ENCODE data around the gene DCUN1D2.
"Not testable (repeated sequence)": the region's sequence is repeated elsewhere in the genome, so short reads cannot be mapped to it uniquely, and the experiment has no call there.

The DCUN1D2 gene

DNA sequence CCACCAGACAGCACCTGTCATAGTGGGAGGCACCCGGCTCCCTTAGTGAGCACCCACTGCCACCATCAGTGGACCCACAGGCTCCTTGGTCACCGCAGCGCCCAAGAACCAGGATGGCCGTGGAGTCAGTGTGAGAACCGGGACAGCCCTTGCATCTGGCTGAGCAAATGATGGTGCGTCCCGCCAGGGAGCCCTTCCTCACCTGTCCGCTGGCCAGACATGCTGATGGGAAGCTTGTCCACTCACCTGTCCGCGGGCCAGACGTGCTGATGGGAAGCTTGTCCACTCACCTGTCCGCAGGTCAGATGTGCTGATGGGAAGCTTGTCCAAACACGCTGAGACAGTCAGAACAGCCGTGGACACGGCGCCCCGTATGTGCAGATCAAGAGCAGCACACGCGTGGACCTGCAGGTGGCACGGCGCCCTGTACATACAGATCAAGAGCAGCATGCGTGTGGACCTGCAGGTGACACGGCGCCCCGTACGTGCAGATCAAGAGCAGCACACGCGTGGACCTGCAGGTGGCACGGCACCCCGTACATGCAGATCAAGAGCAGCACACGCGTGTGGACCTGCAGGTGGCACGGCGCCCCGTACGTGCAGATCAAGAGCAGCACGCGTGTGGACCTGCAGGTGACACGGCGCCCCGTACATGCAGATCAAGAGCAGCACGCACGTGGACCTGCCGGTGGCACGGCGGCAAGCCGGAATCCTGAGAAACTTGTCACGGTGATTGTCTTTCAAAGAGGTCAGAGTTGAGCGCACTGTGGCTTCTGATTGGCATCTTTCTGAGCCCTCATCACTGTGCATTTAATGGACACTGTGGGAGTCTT is 40.7 kb upstream of the DCUN1D2 start:
- TF ChIP-seq, protein P1, sequence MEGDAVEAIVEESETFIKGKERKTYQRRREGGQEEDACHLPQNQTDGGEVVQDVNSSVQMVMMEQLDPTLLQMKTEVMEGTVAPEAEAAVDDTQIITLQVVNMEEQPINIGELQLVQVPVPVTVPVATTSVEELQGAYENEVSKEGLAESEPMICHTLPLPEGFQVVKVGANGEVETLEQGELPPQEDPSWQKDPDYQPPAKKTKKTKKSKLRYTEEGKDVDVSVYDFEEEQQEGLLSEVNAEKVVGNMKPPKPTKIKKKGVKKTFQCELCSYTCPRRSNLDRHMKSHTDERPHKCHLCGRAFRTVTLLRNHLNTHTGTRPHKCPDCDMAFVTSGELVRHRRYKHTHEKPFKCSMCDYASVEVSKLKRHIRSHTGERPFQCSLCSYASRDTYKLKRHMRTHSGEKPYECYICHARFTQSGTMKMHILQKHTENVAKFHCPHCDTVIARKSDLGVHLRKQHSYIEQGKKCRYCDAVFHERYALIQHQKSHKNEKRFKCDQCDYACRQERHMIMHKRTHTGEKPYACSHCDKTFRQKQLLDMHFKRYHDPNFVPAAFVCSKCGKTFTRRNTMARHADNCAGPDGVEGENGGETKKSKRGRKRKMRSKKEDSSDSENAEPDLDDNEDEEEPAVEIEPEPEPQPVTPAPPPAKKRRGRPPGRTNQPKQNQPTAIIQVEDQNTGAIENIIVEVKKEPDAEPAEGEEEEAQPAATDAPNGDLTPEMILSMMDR (IDR thresholded peaks at IDR 0.05; ENCODE audit: insufficient read depth, low read length, missing control alignments) = no peak
- ChIA-PET CTCF (interaction anchor here (1.3 kb wide), 1 partner anchor 31 kb away, joined by 3 read pairs; no protein-coding TSS in a partner anchor), POLR2A (no interaction called here)
- no peak overlapping the region for H3K4me3 ChIP-seq (ENCODE audit: low read depth, low read length)
- DNase-seq (ENCODE audit: low read depth, low spot score) = no peak

DNA sequence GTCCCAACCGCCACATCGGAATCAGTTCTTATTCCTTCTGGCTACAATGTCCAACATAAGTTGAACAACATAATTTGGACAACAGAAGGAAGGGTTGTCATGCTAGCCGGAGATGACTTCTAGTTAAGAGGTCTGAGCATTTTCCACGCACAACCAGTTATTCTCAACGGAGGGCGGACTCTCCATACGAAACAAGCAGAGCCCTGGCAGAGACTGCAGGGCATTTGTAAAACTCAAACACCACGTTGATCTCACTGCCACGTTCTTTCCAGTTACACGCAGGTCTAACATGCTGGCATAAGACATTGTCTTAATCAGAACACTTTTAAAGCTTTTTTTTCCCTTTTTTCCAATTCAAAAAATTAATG is 38.3 kb upstream of the DCUN1D2 start:
- TF ChIP-seq, protein P1 (IDR thresholded peaks at IDR 0.05; ENCODE audit: insufficient read depth, low read length, missing control alignments) = no peak
- no peak for DNase-seq (ENCODE audit: low read depth, low spot score)
- ChIA-PET POLR2A (no interaction called here), CTCF (no interaction called here)
- H3K4me3 ChIP-seq (ENCODE audit: low read depth, low read length) = no peak overlapping the region

DNA sequence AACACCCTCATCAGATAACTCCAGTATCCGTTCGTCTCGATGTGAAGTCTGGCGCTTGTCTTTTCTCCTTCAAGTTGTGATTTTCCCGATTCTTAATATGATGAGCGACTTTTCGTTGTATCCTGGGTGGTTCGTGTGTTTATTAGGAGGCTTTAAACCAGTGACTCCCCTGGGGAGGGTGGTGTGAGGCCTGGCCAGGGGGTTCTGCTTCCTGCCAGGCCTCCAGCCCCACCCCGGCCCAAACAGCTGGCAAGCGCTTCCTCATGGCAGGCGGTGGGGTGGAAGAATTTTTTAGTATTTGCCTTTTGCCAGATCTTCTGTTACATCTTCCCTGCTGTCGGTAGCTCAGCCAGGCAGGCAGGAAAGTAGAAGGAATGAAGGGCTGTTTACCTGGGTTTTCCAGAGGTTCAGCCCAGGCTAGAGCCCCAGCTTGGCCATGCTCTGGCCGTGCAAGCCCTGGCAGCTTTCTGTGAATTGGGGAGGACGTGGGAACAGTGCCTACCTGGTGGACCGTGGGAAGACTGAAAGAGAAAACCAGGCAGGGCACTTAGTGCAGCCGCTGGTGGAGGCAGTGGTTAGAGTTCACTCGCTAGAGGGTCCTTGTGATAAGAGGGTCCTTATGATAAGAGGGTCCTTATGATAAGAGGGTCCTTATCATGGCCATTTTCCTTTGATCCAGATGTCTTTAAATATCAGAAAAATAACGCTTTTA is 37.7 kb upstream of the DCUN1D2 start:
- ChIA-PET CTCF (interaction anchor here (0.8 kb wide), 1 partner anchor 33 kb away, joined by 3 read pairs; no protein-coding TSS in a partner anchor), POLR2A (no interaction called here)

DNA sequence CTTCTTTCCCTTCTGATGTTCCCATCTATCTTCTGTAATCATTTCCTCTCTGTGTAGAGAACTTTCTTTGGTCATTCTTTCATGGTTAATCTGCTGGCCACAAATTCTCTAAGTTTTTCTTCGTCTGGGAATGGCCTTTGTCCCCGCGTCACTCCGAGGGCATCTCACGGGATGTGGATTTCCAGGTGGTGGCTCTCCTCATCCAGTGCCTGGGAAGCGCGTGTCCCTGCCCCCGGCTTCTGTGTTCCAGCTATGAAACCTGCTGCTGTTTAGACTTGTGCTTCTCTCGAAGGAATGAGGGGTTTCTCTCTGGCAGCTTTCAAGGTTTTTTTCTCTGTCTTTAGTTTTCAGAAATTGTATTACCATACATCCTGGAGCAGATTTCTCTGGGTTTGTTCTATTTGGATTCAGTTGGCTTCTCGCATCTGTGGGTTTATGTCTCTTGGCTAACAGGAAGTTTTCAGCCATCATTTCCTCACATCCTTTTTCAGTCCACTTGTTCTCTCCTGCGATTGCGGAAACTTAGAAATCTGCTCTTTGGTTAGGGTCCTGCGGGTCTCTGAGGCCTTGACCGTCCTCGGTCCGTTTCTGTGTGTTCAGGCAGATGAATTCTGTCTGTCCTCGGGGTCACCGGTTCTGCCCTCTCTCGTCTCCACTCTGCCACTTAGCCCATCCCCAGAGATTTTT is 36.9 kb upstream of the DCUN1D2 start:
- TF ChIP-seq, protein P1 (IDR thresholded peaks at IDR 0.05; ENCODE audit: insufficient read depth, low read length, missing control alignments) = no peak
- CTCF ChIA-PET = interaction anchor here (0.8 kb wide), 1 partner anchor 32 kb away, joined by 3 read pairs; no protein-coding TSS in a partner anchor
- H3K4me3 ChIP-seq (ENCODE audit: low read depth, low read length) = no peak overlapping the region
- no peak for DNase-seq (ENCODE audit: low read depth, low spot score)
- POLR2A ChIA-PET = no interaction called here

More for the DNA sequence above, 37.7 kb upstream of the DCUN1D2 start:
- H3K4me3 ChIP-seq (ENCODE audit: low read depth, low read length) = no peak overlapping the region
- no peak for DNase-seq (ENCODE audit: low read depth, low spot score)
- TF ChIP-seq, protein P1 (IDR thresholded peaks at IDR 0.05; ENCODE audit: insufficient read depth, low read length, missing control alignments) = no peak

DNA sequence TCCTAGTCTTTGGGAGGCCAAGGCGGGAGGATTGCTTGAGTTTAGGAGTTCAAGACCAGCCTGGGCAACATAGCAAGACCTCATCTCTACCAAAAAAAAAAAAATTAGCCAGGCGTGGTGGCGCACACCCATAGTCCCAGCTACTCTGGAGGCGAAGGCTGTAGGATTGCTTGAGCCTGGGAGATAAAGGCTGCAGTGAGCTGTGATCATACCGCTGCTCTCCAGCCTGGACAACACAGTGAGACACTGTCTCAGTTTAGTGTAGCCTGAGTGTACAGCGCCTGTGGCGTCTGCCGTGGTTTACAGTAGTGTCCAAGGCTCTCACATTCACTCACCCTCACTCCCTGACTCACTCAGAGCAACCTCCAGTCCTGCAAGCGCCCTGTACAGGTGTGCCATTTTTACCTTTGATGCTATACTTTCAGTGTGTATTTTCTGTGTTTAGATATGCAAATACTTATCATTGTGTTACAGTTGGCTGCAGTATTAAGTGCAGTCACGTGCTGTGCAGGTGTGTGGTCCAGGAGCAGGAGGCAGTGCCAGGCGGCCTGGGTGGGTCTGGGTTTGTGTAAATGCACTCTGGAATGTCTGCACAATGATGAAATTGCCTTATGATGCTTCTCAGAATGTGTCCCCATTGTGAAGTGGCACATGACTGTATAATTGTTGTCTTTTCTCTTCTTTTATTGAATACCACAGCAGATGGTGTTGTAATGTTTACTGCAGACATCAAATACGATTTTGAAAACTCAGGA is 36.1 kb upstream of the DCUN1D2 start:
- no peak for DNase-seq (ENCODE audit: low read depth, low spot score)
- TF ChIP-seq, protein P1 (IDR thresholded peaks at IDR 0.05; ENCODE audit: insufficient read depth, low read length, missing control alignments) = no peak
- POLR2A ChIA-PET = no interaction called here
- no peak overlapping the region for H3K4me3 ChIP-seq (ENCODE audit: low read depth, low read length)
- CTCF ChIA-PET = interaction anchor here (0.6 kb wide), 1 partner anchor 580 kb away, joined by 3 read pairs; no protein-coding TSS in a partner anchor

DNA sequence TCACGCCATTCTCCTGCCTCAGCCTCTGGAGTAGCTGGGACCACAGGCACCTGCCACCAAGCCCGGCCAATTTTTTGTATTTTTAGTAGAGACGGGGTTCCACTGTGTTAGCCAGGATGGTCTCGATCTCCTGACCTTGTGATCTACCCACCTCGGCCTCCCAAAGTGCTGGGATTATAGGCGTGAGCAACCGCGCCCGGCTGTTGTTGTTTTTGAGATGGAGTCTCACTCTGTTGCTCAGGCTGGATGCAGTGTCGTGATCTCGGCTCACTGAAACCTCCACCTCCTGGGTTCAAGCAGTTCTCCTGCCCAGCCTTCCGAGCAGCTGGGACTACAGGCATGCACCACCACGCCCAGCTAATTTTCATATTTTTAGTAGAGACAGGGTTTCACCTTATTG is 31.9 kb upstream of the DCUN1D2 start:
- CTCF ChIA-PET = interaction anchor here (1.1 kb wide), 1 partner anchor 10 kb away, joined by 3 read pairs; no protein-coding TSS in a partner anchor
- H3K4me3 ChIP-seq (ENCODE audit: low read depth, low read length); DNase-seq (ENCODE audit: low read depth, low spot score); POLR2A ChIA-PET: not testable (repeated sequence)
